NCI-H2107 treated with DMSO at 0.1 percent for 48 hours (cell line): Measurements from ENCODE around the gene MYO1G.
"Not testable (repeated sequence)": the region's sequence is repeated elsewhere in the genome, so short reads cannot be mapped to it uniquely, and the experiment has no call there.

ENCODE experiments used
- DNase-seq: peaks from one replicate; lab custom pipeline; 2025; ENCODE audit not compliant: unreplicated experiment; lab: John Stamatoyannopoulos, UW

The MYO1G gene

GRCh38 chr7:44944821-44945220, 34.0 kb downstream of the MYO1G start:
- no peak for DNase-seq

- DNase-seq = no peak
Observed at GRCh38 chr7:44943631-44944030, 35.2 kb downstream of the MYO1G start.

GRCh38 chr7:44937426-44937825, 41.4 kb downstream of the MYO1G start:
- no peak for DNase-seq

GRCh38 chr7:44936322-44936721, 42.5 kb downstream of the MYO1G start:
- no peak for DNase-seq

- DNase-seq = no peak
Observed at GRCh38 chr7:44935583-44935982, 43.2 kb downstream of the MYO1G start.

GRCh38 chr7:44935016-44935415, 43.8 kb downstream of the MYO1G start:
- DNase-seq = no peak

GRCh38 chr7:44934510-44934909, 44.3 kb downstream of the MYO1G start:
- DNase-seq = not testable (repeated sequence)

- DNase-seq = no peak
Observed at GRCh38 chr7:44930921-44931320, 47.9 kb downstream of the MYO1G start.

GRCh38 chr7:44922351-44922694, 56.5 kb downstream of the MYO1G start:
- no peak for DNase-seq

GRCh38 chr7:44921607-44922350, 57.0 kb downstream of the MYO1G start:
- DNase-seq = peak; percentile 29

- DNase-seq = no peak
Observed at GRCh38 chr7:44920119-44920518, 58.7 kb downstream of the MYO1G start.

- DNase-seq = no peak
Observed at GRCh38 chr7:44918029-44918428, 60.8 kb downstream of the MYO1G start.

GRCh38 chr7:44917465-44917864, 61.4 kb downstream of the MYO1G start:
- DNase-seq = no peak

- no peak for DNase-seq
Observed at GRCh38 chr7:44914992-44915607, 63.7 kb downstream of the MYO1G start.

- DNase-seq = no peak
Observed at GRCh38 chr7:44912775-44913347, 66.0 kb downstream of the MYO1G start.
